Panc1 (cell line): ENCODE results near the gene RPS6KB2. TPM values are rescaled to one million over a fixed set of nuclear protein-coding genes. Genes with fewer than 3 reads are reported as not detected.

Experiments used
- ATAC-seq: fragments of 200-7000 bp; cut with Tn5 transposase; 2 replicates; pipeline ENCODE4 v1.9.1; 2020; ENCODE audit warnings: mild to moderate bottlenecking, moderate library complexity
- BruUV-seq: library from RNA; stranded (reverse); fragments of 400-500 nt; replicated peaks from 2 replicates; lab custom pipeline; 2021; lab: Mats Ljungman, UMichigan
- CTCF ChIA-PET: fragments of 300-600 bp; sonication (Branson Sonifier 250); formaldehyde crosslinking; loops from one replicate; lab custom pipeline; 2022; ENCODE audit warnings: antibody characterized with exemption; lab: Charles Lee
- POLR2A ChIA-PET: fragments of 300-600 bp; sonication (Branson Sonifier 250); formaldehyde crosslinking; loops from one replicate; lab custom pipeline; 2022; ENCODE audit warnings: antibody characterized with exemption; lab: Charles Lee
- DNase-seq: peaks from one replicate; pipeline ENCODE4 v3.0.0-alpha.2; 2010; ENCODE audit warnings: low read depth, low spot score
- H3K27ac ChIP-seq: 2 replicates; pipeline ENCODE4 v1.5.1; 2011; ENCODE audit warnings: mild to moderate bottlenecking, low read length, inconsistent platforms
- H3K27me3 ChIP-seq: fragments of 200-500 bp; sonication (Bioruptor generic); 2 replicates; pipeline ENCODE4 v1.6.0; 2014; ENCODE audit warnings: low read length, inconsistent platforms; ENCODE audit not compliant: control insufficient read depth, insufficient read depth
- H3K36me3 ChIP-seq: fragments of 200-500 bp; sonication (Bioruptor generic); 2 replicates; pipeline ENCODE4 v1.5.1; 2014; ENCODE audit warnings: inconsistent platforms, mild to moderate bottlenecking, low read length, moderate library complexity; ENCODE audit not compliant: control insufficient read depth, insufficient read depth
- H3K4me1 ChIP-seq: 2 replicates; pipeline ENCODE4 v1.5.1; 2011; ENCODE audit warnings: inconsistent platforms, mild to moderate bottlenecking, low read length, moderate library complexity; ENCODE audit not compliant: control insufficient read depth, insufficient read depth
- H3K4me3 ChIP-seq, 2 experiments: 2 replicates each; pipeline ENCODE4 v1.5.1; 2011 to 2012; ENCODE audit warnings: low read depth in 2 of 2, low read length in 2 of 2, mild to moderate bottlenecking in 2 of 2, inconsistent platforms in 1 of 2, moderate library complexity in 1 of 2
- H3K9me3 ChIP-seq: fragments of 200-500 bp; sonication (Bioruptor generic); 2 replicates; pipeline ENCODE4 v1.5.1; 2014; ENCODE audit warnings: low read depth, mild to moderate bottlenecking, inconsistent platforms, low read length, moderate library complexity; ENCODE audit not compliant: control insufficient read depth, insufficient read depth
- POLR2AphosphoS5 ChIP-seq: IDR thresholded peaks from 2 replicates; pipeline ENCODE4 v1.6.1; 2012; ENCODE audit warnings: mild to moderate bottlenecking, low read depth, low read length, moderate library complexity
- SIN3A ChIP-seq: IDR thresholded peaks from 2 replicates; pipeline ENCODE4 v1.6.1; 2012; ENCODE audit warnings: low read depth, mild to moderate bottlenecking, low read length, moderate library complexity, borderline replicate concordance; ENCODE audit not compliant: insufficient read depth
- TCF7L2 ChIP-seq: IDR thresholded peaks from 2 replicates; pipeline ENCODE4 v1.6.1; 2011; ENCODE audit warnings: mild to moderate bottlenecking, low read depth, low read length, inconsistent platforms
- in situ Hi-C: cut with HindIII; loops from 2 replicates; pipeline ENCODE4 v1.10.0; 2016; ENCODE audit warnings: low sequenced_read_pairs, low pct_unique_long_range_greater_than_20kb
- intact Hi-C: fragments of 100-400 bp; cut with micrococcal nuclease; formaldehyde crosslinking; loops from one replicate; pipeline ENCODE4 v1.10.0; 2022; ENCODE audit not compliant: unreplicated experiment
- total RNA-seq: library from RNA; stranded (reverse); gene quantifications from one replicate; pipeline ENCODE4 v1.2.1, GENCODE V29; 2021; ENCODE audit not compliant: unreplicated experiment
- TF ChIP-seq, protein P1 (sequence below), 2 experiments: IDR thresholded peaks; 2 replicates each; pipeline ENCODE4 v1.6.1; 2011 to 2012; ENCODE audit warnings: low read depth in 2 of 2, control low read depth in 1 of 2, low read length in 1 of 2, mild to moderate bottlenecking in 1 of 2, moderate library complexity in 1 of 2; ENCODE audit not compliant: insufficient read depth in 1 of 2
- TF ChIP-seq, protein P2 (sequence below): fragments of 450-650 bp; IDR thresholded peaks from 2 replicates; pipeline ENCODE4 v1.5.1; 2017; ENCODE audit warnings: mild to moderate bottlenecking

Gene RPS6KB2
- total RNA-seq, 1 experiment from 2014 or later = 68.5 TPM

DNA sequence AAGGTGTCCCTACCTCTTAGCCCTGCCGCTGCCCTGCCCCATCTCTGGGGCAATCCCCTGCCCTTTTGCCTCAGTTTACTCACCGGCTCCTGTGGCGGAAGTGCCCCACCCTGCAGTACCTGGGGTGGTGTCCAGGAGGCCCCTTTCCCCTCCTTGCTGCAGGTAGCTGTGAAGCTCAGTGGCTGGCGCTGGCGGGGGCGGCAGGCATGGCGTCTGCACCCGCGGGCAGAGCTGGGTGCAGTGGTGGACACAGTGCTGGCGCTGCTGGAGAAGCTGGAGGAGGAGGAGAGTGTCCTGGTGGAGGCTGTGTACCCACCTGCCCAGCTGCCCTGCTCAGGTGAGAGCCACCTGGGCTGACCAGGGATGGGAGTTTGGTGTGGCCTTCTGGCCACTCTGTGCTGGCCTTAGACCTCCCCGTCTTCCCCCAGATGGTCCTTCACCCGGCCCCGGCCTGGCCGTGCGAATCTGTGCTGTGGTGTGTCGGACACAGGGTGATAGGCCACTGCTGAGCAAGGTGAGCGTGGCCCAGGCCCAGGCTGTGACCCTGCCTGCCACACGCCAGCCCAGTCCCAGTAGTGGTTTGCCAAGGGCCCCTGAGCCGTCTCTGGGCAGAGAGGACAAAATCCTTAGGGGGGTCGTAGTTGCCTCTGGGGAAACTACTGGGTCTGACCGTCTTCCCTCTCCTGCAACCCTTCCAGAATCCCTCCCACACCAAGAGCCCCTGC lies 8.8 kb upstream of the RPS6KB2 start:
- ChIA-PET CTCF (interaction anchor here (0.6 to 1.5 kb wide), 2 partner anchors 13 to 71 kb away, joined by 3 to 4 read pairs; no protein-coding TSS in a partner anchor), POLR2A (no interaction called here)
- Histone ChIP-seq H3K4me1 (peaks cover 49% of the 10 kb centered on the region), H3K4me3 (no peak overlapping the region), H3K36me3 (no peaks in the 10 kb centered on the region), H3K27me3 (no peaks in the 10 kb centered on the region), H3K27ac (peak overlapping the region; percentile 63), H3K9me3 (no peaks in the 10 kb centered on the region)
- in situ Hi-C loops = no loop called here
- intact Hi-C loops = no loop called here
- DNase-seq = no peak
- no TSS peak for BruUV-seq
- TF ChIP-seq, protein P1, sequence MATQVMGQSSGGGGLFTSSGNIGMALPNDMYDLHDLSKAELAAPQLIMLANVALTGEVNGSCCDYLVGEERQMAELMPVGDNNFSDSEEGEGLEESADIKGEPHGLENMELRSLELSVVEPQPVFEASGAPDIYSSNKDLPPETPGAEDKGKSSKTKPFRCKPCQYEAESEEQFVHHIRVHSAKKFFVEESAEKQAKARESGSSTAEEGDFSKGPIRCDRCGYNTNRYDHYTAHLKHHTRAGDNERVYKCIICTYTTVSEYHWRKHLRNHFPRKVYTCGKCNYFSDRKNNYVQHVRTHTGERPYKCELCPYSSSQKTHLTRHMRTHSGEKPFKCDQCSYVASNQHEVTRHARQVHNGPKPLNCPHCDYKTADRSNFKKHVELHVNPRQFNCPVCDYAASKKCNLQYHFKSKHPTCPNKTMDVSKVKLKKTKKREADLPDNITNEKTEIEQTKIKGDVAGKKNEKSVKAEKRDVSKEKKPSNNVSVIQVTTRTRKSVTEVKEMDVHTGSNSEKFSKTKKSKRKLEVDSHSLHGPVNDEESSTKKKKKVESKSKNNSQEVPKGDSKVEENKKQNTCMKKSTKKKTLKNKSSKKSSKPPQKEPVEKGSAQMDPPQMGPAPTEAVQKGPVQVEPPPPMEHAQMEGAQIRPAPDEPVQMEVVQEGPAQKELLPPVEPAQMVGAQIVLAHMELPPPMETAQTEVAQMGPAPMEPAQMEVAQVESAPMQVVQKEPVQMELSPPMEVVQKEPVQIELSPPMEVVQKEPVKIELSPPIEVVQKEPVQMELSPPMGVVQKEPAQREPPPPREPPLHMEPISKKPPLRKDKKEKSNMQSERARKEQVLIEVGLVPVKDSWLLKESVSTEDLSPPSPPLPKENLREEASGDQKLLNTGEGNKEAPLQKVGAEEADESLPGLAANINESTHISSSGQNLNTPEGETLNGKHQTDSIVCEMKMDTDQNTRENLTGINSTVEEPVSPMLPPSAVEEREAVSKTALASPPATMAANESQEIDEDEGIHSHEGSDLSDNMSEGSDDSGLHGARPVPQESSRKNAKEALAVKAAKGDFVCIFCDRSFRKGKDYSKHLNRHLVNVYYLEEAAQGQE (IDR thresholded peaks at IDR 0.05; ENCODE audit: insufficient read depth in 1 of 2, low read depth in 2 of 2, low read length in 1 of 2) = no peak
- TF ChIP-seq POLR2AphosphoS5 = no peak
- TF ChIP-seq, protein P2, sequence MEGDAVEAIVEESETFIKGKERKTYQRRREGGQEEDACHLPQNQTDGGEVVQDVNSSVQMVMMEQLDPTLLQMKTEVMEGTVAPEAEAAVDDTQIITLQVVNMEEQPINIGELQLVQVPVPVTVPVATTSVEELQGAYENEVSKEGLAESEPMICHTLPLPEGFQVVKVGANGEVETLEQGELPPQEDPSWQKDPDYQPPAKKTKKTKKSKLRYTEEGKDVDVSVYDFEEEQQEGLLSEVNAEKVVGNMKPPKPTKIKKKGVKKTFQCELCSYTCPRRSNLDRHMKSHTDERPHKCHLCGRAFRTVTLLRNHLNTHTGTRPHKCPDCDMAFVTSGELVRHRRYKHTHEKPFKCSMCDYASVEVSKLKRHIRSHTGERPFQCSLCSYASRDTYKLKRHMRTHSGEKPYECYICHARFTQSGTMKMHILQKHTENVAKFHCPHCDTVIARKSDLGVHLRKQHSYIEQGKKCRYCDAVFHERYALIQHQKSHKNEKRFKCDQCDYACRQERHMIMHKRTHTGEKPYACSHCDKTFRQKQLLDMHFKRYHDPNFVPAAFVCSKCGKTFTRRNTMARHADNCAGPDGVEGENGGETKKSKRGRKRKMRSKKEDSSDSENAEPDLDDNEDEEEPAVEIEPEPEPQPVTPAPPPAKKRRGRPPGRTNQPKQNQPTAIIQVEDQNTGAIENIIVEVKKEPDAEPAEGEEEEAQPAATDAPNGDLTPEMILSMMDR = no peak
- no peak for TF ChIP-seq SIN3A
- no peak for TF ChIP-seq TCF7L2
- no peak for ATAC-seq

DNA sequence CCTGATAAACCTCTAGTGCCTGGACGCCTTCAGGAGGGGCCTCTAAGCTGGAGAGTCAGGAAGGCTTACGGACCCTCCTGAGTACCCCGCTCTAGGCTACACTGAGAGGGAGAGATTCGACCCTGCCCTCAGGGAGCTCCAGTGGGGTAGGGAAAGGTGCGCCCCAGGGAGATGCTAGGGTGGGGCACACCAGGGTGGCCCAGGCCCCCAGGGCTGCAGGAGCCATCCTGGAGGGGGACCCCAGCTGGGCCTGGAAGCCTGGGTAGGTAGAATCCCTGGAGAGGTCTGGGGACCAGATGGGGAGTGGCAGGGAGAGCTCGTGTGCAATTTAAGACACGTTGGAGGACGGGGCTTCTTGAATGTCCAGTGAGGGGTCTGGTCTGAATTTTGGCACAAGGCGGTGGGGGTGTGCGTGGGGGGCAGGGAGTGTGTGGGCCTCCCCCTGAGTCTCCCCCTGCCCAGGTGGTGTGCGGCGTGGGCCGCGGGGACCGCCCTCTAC lies 8.1 kb upstream of the RPS6KB2 start:
- Histone ChIP-seq H3K27me3 (no peaks in the 10 kb centered on the region), H3K27ac (peak overlapping the region; percentile 63), H3K4me1 (peaks cover 47% of the 10 kb centered on the region), H3K36me3 (no peaks in the 10 kb centered on the region), H3K9me3 (no peaks in the 10 kb centered on the region), H3K4me3 (peak overlapping the region; percentile 36 to 54)
- ATAC-seq (no peak), DNase-seq (no peak)
- CTCF ChIA-PET = interaction anchor here (1.2 kb wide), 1 partner anchor 19 kb away, joined by 3 read pairs; no protein-coding TSS in a partner anchor
- intact Hi-C loops = no loop called here
- in situ Hi-C loops = no loop called here
- no TSS peak for BruUV-seq
- TF ChIP-seq, protein P2 = no peak
- TF ChIP-seq SIN3A (no peak), POLR2AphosphoS5 (no peak), TCF7L2 (no peak)
- TF ChIP-seq, protein P1 (IDR thresholded peaks at IDR 0.05; ENCODE audit: insufficient read depth in 1 of 2, low read depth in 2 of 2, low read length in 1 of 2) = no peak
- POLR2A ChIA-PET = interaction anchor here (0.6 kb wide), 1 partner anchor 18 kb away, joined by 7 read pairs; the partner anchor contains the start of gene PPP1CA
